MM.1S (cell line): Measurements from ENCODE around the gene COL5A1.

Experiments used
- DNase-seq: peaks from one replicate; pipeline ENCODE4 v3.0.0-alpha.2; 2015
- H2AFZ ChIP-seq: fragments of 300-600 bp; sonication (generic); 2 replicates; pipeline ENCODE4 v1.6.0; 2016; ENCODE audit warnings: antibody characterized with exemption, low read length
- H3F3A ChIP-seq: fragments of 300-600 bp; sonication (generic); 2 replicates; pipeline ENCODE4 v1.6.1; 2016; ENCODE audit warnings: mild to moderate bottlenecking, antibody characterized with exemption, low read length, moderate library complexity, mixed read lengths; ENCODE audit not compliant: insufficient read depth
- H3K27ac ChIP-seq: fragments of 300-600 bp; sonication (generic); 2 replicates; pipeline ENCODE4 v1.5.1; 2016; ENCODE audit warnings: mild to moderate bottlenecking, low read length
- H3K27me3 ChIP-seq: fragments of 300-600 bp; sonication (generic); replicated peaks from 2 replicates; pipeline ENCODE4 v1.6.0; 2016; ENCODE audit warnings: low read length; ENCODE audit not compliant: insufficient read depth
- H3K36me3 ChIP-seq: fragments of 300-600 bp; sonication (generic); replicated peaks from 2 replicates; pipeline ENCODE4 v1.6.1; 2016; ENCODE audit warnings: mild to moderate bottlenecking, low read length, mixed read lengths; ENCODE audit not compliant: insufficient read depth
- H3K4me1 ChIP-seq: fragments of 300-600 bp; sonication (generic); 2 replicates; pipeline ENCODE4 v1.6.1; 2016; ENCODE audit warnings: low read length, mixed read lengths
- H3K4me2 ChIP-seq: fragments of 300-600 bp; sonication (generic); 2 replicates; pipeline ENCODE4 v1.6.0; 2016; ENCODE audit warnings: low read depth, low read length
- H3K4me3 ChIP-seq: fragments of 300-600 bp; sonication (generic); 2 replicates; pipeline ENCODE4 v1.5.1; 2016; ENCODE audit warnings: low read length, mixed read lengths
- H3K79me2 ChIP-seq: fragments of 300-600 bp; sonication (generic); 2 replicates; pipeline ENCODE4 v1.6.1; 2016; ENCODE audit warnings: mixed run types, low read length, mixed read lengths
- H3K9ac ChIP-seq: fragments of 300-600 bp; sonication (generic); 2 replicates; pipeline ENCODE4 v1.6.1; 2016; ENCODE audit warnings: low read length, mixed read lengths
- H3K9me2 ChIP-seq: fragments of 300-600 bp; sonication (generic); replicated peaks from 2 replicates; pipeline ENCODE4 v1.6.1; 2016; ENCODE audit warnings: mild to moderate bottlenecking, low read length, mixed read lengths; ENCODE audit not compliant: insufficient read depth
- H3K9me3 ChIP-seq: fragments of 300-600 bp; sonication (generic); replicated peaks from 2 replicates; pipeline ENCODE4 v1.6.1; 2016; ENCODE audit warnings: mild to moderate bottlenecking, low read length, mixed read lengths; ENCODE audit not compliant: insufficient read depth
- H4K20me1 ChIP-seq: fragments of 300-600 bp; sonication (generic); 2 replicates; pipeline ENCODE4 v1.6.1; 2016; ENCODE audit warnings: mild to moderate bottlenecking, low read length, moderate library complexity, mixed read lengths; ENCODE audit not compliant: insufficient read depth
- CTCF ChIP-seq: fragments of 300-600 bp; sonication (generic); IDR thresholded peaks from 2 replicates; pipeline ENCODE4 v1.5.1; 2016; ENCODE audit warnings: antibody characterized with exemption, low read length, mixed read lengths
- EZH2 ChIP-seq: fragments of 300-600 bp; sonication (generic); optimal IDR thresholded peaks from 2 replicates; pipeline ENCODE3; 2017; ENCODE audit warnings: low read depth, mild to moderate bottlenecking, antibody characterized with exemption, low read length, mixed read lengths
- EZH2phosphoT487 ChIP-seq: fragments of 300-600 bp; sonication (generic); IDR thresholded peaks from 2 replicates; pipeline ENCODE4 v1.6.1; 2018; ENCODE audit warnings: antibody characterized with exemption, low read length

COL5A1 gene

GRCh38 chr9:134848504-134848903, 206.9 kb downstream of the COL5A1 start:
- no peaks in the 10 kb centered on the region for H3K9me3 ChIP-seq
- H3K9ac ChIP-seq = no peak overlapping the region
- no peaks in the 10 kb centered on the region for H3K36me3 ChIP-seq
- no peak overlapping the region for H3K27ac ChIP-seq
- H3K4me3 ChIP-seq = no peak overlapping the region
- no peaks in the 10 kb centered on the region for H4K20me1 ChIP-seq
- TF ChIP-seq EZH2phosphoT487 (no peak), EZH2 (no peak)
- no peak for DNase-seq
- H3K4me1 ChIP-seq = no peaks in the 10 kb centered on the region
- no peak overlapping the region for H3K4me2 ChIP-seq
- H3K9me2 ChIP-seq = no peaks in the 10 kb centered on the region
- H3K27me3 ChIP-seq = peaks cover 23% of the 10 kb centered on the region
- no peaks in the 10 kb centered on the region for H3F3A ChIP-seq
- H2AFZ ChIP-seq = no peak overlapping the region
- H3K79me2 ChIP-seq = no peaks in the 10 kb centered on the region

- TF ChIP-seq EZH2phosphoT487 (no peak), EZH2 (no peak), CTCF (no peak)
- DNase-seq = no peak
- H3K79me2 ChIP-seq = no peaks in the 10 kb centered on the region
Measured at GRCh38 chr9:134850611-134851010, 209.0 kb downstream of the COL5A1 start.

GRCh38 chr9:134851020-134851419, 209.4 kb downstream of the COL5A1 start:
- H3K4me1 ChIP-seq = no peaks in the 10 kb centered on the region
- H3K4me2 ChIP-seq = no peak overlapping the region
- H3K27me3 ChIP-seq = peaks cover 8% of the 10 kb centered on the region; the same call in 1 of the 2 replicates
- H3K9me3 ChIP-seq = no peaks in the 10 kb centered on the region
- no peak overlapping the region for H2AFZ ChIP-seq
- no peaks in the 10 kb centered on the region for H3K79me2 ChIP-seq
- H4K20me1 ChIP-seq = no peaks in the 10 kb centered on the region
- H3K36me3 ChIP-seq = no peaks in the 10 kb centered on the region
- H3K4me3 ChIP-seq = no peak overlapping the region
- no peaks in the 10 kb centered on the region for H3F3A ChIP-seq
- no peak overlapping the region for H3K9ac ChIP-seq
- no peaks in the 10 kb centered on the region for H3K9me2 ChIP-seq
- no peak for DNase-seq
- TF ChIP-seq EZH2 (no peak), CTCF (no peak), EZH2phosphoT487 (no peak)
- no peak overlapping the region for H3K27ac ChIP-seq

More at GRCh38 chr9:134850611-134851010, 209.0 kb downstream of the COL5A1 start:
- Histone ChIP-seq H3K27me3 (peaks cover 8% of the 10 kb centered on the region), H3K36me3 (no peaks in the 10 kb centered on the region), H2AFZ (no peak overlapping the region), H3K4me3 (no peak overlapping the region), H3K9ac (no peak overlapping the region), H3K4me1 (no peaks in the 10 kb centered on the region), H4K20me1 (no peaks in the 10 kb centered on the region), H3F3A (no peaks in the 10 kb centered on the region), H3K27ac (no peak overlapping the region), H3K4me2 (no peak overlapping the region), H3K9me2 (no peaks in the 10 kb centered on the region), H3K9me3 (no peaks in the 10 kb centered on the region)

- no peaks in the 10 kb centered on the region for H3K4me1 ChIP-seq
- no peak overlapping the region for H3K27ac ChIP-seq
- H3K9ac ChIP-seq = no peak overlapping the region
- no peak overlapping the region for H2AFZ ChIP-seq
- TF ChIP-seq EZH2phosphoT487 (no peak), CTCF (no peak), EZH2 (no peak)
- no peaks in the 10 kb centered on the region for H4K20me1 ChIP-seq
- no peak overlapping the region for H3K4me3 ChIP-seq
- H3K79me2 ChIP-seq = no peaks in the 10 kb centered on the region
- DNase-seq = no peak
- no peaks in the 10 kb centered on the region for H3K36me3 ChIP-seq
- no peak overlapping the region for H3K4me2 ChIP-seq
- H3K9me2 ChIP-seq = no peaks in the 10 kb centered on the region
- H3K9me3 ChIP-seq = no peaks in the 10 kb centered on the region
- H3K27me3 ChIP-seq = peaks cover 15% of the 10 kb centered on the region; the same call in 1 of the 2 replicates
- H3F3A ChIP-seq = no peaks in the 10 kb centered on the region
Measured at GRCh38 chr9:134852906-134853654, 211.5 kb downstream of the COL5A1 start.
